HEK293 (cell line): ENCODE measurements around the gene ESPL1.

ENCODE experiments used
- CTCF ChIA-PET: fragments of 350-600 bp; formaldehyde crosslinking; extraction: SDS; loops from one replicate; lab custom pipeline; 2021; ENCODE audit warnings: antibody characterized with exemption; lab: Yijun Ruan, JAX
- POLR2A ChIA-PET: fragments of 300-600 bp; formaldehyde crosslinking; extraction: SDS; loops from one replicate; lab custom pipeline; 2020; ENCODE audit warnings: antibody characterized with exemption, inconsistent platforms; lab: Yijun Ruan, JAX
- H3K27ac ChIP-seq: fragments of 200-500 bp; sonication (Bioruptor generic); 2 replicates; pipeline ENCODE4 v1.5.1; 2014; ENCODE audit warnings: low read depth, low read length, control low read depth, inconsistent platforms; ENCODE audit errors: extremely low read depth
- H3K36me3 ChIP-seq, 2 experiments: fragments of 200-500 bp in 1 of 2; sonication (Bioruptor generic) in 1 of 2; 1 replicate in 1 of 2; 2 replicates in 1 of 2; pipeline ENCODE4 v1.5.1; 2014 to 2017; ENCODE audit warnings: inconsistent platforms in 2 of 2, low read length in 2 of 2; ENCODE audit not compliant: control insufficient read depth in 2 of 2, insufficient read depth in 1 of 2
- H3K4me1 ChIP-seq: fragments of 200-500 bp; sonication (Bioruptor generic); 2 replicates; pipeline ENCODE4 v1.5.1; 2014; ENCODE audit warnings: mild to moderate bottlenecking, low read length, inconsistent platforms; ENCODE audit not compliant: control insufficient read depth, insufficient read depth
- H3K4me3 ChIP-seq: 2 replicates; pipeline ENCODE4 v1.5.1; 2011; ENCODE audit warnings: low read depth, mild to moderate bottlenecking, control low read depth, low read length, moderate library complexity
- H3K9me3 ChIP-seq: fragments of 200-500 bp; sonication (Bioruptor generic); 2 replicates; pipeline ENCODE4 v1.5.1; 2014; ENCODE audit warnings: low read depth, low read length, inconsistent platforms; ENCODE audit not compliant: control insufficient read depth, insufficient read depth
- EGR2 ChIP-seq: fragments of 450-650 bp; formaldehyde crosslinking; IDR thresholded peaks from 2 replicates; pipeline ENCODE4 v1.5.1; 2016; ENCODE audit warnings: low read depth, missing biosample characterization, missing genetic modification characterization
- GFI1B ChIP-seq: fragments of 450-650 bp; formaldehyde crosslinking; IDR thresholded peaks from 2 replicates; pipeline ENCODE4 v1.5.1; 2016; ENCODE audit warnings: missing biosample characterization, missing genetic modification characterization
- IKZF3 ChIP-seq: fragments of 450-650 bp; IDR thresholded peaks from 2 replicates; pipeline ENCODE4 v1.5.0; 2018; ENCODE audit warnings: missing biosample characterization, mild to moderate bottlenecking, missing genetic modification characterization, moderate library complexity
- SALL2 ChIP-seq: fragments of 450-650 bp; formaldehyde crosslinking; IDR thresholded peaks from 2 replicates; pipeline ENCODE4 v1.5.0; 2017; ENCODE audit warnings: missing biosample characterization, mild to moderate bottlenecking, missing genetic modification characterization, borderline replicate concordance
- WT1 ChIP-seq: fragments of 450-650 bp; formaldehyde crosslinking; IDR thresholded peaks from 2 replicates; pipeline ENCODE4 v1.5.1; 2016; ENCODE audit warnings: missing biosample characterization, missing genetic modification characterization
- ZBTB48 ChIP-seq: fragments of 450-650 bp; formaldehyde crosslinking; IDR thresholded peaks from 2 replicates; pipeline ENCODE4 v1.5.1; 2016; ENCODE audit warnings: missing biosample characterization, missing genetic modification characterization
- ZFHX2 ChIP-seq: fragments of 450-650 bp; formaldehyde crosslinking; conservative IDR thresholded peaks from 2 replicates; pipeline ENCODE4 v1.5.1; 2016; ENCODE audit warnings: missing biosample characterization, missing genetic modification characterization
- ZNF169 ChIP-seq: fragments of 450-650 bp; formaldehyde crosslinking; IDR thresholded peaks from 2 replicates; pipeline ENCODE4 v1.5.1; 2016; ENCODE audit warnings: missing biosample characterization, missing genetic modification characterization
- ZNF335 ChIP-seq: fragments of 450-650 bp; formaldehyde crosslinking; conservative IDR thresholded peaks from 2 replicates; pipeline ENCODE4 v1.5.1; 2016; ENCODE audit warnings: missing biosample characterization, missing genetic modification characterization
- ZNF341 ChIP-seq: fragments of 450-650 bp; formaldehyde crosslinking; IDR thresholded peaks from 2 replicates; pipeline ENCODE4; 2016; ENCODE audit warnings: low read depth, missing biosample characterization, missing genetic modification characterization
- ZNF544 ChIP-seq: fragments of 450-650 bp; formaldehyde crosslinking; IDR thresholded peaks from 2 replicates; pipeline ENCODE4 v1.5.0; 2017; ENCODE audit warnings: missing biosample characterization, missing genetic modification characterization
- ZNF585B ChIP-seq: fragments of 450-650 bp; formaldehyde crosslinking; IDR thresholded peaks from 2 replicates; pipeline ENCODE4 v1.5.1; 2016; ENCODE audit warnings: missing biosample characterization, missing genetic modification characterization
- ZNF624 ChIP-seq: fragments of 450-650 bp; formaldehyde crosslinking; IDR thresholded peaks from 2 replicates; pipeline ENCODE4 v1.5.1; 2017; ENCODE audit warnings: missing biosample characterization, missing genetic modification characterization
- ZNF654 ChIP-seq: fragments of 450-650 bp; formaldehyde crosslinking; IDR thresholded peaks from 2 replicates; pipeline ENCODE4 v1.5.1; 2016; ENCODE audit warnings: low read depth, missing biosample characterization, missing genetic modification characterization
- ZNF791 ChIP-seq: fragments of 450-650 bp; formaldehyde crosslinking; IDR thresholded peaks from 2 replicates; pipeline ENCODE4 v1.5.1; 2016; ENCODE audit warnings: missing biosample characterization, missing genetic modification characterization
- TF ChIP-seq, protein P1 (sequence below): fragments of 450-650 bp; formaldehyde crosslinking; optimal IDR thresholded peaks from 2 replicates; pipeline ENCODE3; 2016; ENCODE audit warnings: missing biosample characterization, mild to moderate bottlenecking, missing genetic modification characterization
- TF ChIP-seq, protein P2 (sequence below): fragments of 450-650 bp; IDR thresholded peaks from 2 replicates; pipeline ENCODE4 v1.5.1; 2018; ENCODE audit warnings: missing biosample characterization, missing genetic modification characterization
- TF ChIP-seq, protein P3 (sequence below): fragments of 450-650 bp; formaldehyde crosslinking; IDR thresholded peaks from 2 replicates; pipeline ENCODE4 v1.5.1; 2016; ENCODE audit warnings: missing biosample characterization, missing genetic modification characterization
- TF ChIP-seq, protein P4 (sequence below): fragments of 450-650 bp; formaldehyde crosslinking; IDR thresholded peaks from 2 replicates; pipeline ENCODE4 v1.5.1; 2016; ENCODE audit warnings: missing biosample characterization, missing genetic modification characterization

ESPL1 gene

DNA sequence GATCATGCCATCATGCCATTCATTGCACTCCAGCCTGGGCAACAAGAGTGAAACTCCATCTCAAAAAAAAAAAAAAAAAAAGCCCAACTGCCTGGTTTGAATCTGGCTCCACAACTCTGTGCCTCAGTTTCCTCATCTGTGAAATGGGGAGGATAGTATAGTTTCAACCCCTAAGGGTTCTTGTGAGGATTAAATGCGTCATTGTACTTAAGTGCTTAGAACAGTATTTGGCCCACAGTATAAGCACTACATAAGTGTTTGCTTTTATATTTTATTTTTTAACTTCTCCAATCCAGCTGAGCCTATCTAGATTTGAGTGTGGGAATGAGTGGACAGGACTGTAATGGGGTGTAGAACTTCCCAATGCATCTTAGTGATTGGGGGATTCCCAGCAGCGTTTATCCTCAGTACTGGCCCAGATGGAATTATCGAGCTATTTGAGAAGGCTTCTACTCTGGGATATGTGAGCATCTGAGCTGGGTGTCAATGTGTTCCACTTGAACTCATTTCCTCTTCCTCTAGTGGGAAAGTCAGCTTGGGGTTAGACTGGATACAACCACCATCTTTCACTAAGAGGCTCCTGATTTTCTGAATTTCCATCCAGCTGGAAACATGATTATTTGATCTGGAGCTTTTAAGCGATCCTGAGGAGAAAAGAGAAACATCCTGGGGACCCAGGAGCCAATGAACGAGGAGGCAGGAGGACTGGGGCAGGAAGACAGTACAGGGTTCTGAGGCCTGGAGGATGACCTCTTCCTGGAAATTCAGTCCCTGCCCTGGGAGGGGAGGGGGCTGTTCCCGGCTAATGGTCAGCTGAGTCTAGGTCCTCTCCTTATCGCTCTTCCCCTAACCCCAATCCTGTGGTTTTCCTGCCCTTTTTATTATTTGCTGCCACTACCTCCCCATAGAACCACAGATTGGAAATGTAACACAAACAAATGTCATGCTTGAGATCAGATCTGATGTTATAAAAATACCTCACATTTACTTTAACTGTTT, 9.3 kb upstream of the ESPL1 start (continued):
- TF ChIP-seq ZBTB48 (tag by site-specific recombination): no peak
- TF ChIP-seq ZNF169 (tag by site-specific recombination): no peak
- TF ChIP-seq, all 188 proteins: peak for 0

DNA sequence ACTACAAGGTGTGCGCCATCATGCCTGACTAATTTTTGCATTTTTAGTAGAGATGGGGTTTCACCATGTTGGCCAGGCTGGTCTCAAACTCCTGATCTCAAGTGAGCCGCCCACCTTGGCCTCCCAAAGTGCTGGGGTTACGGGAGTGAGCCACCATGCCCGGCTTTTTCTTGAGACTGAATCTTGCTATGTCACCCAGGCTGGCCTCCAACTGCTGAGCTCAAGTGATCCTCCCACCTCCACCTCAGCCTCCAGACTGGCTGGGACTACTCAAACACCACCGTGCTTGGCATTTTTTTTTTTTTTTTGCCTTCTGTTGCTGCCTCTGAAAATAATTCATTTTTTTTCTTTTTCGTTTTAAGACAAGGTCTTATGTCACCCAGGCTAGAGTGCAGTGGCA, 8.2 kb upstream of the ESPL1 start:
- ChIA-PET CTCF (interaction anchor here (0.7 kb wide), 1 partner anchor 46 kb away, joined by 4 read pairs; no protein-coding TSS in a partner anchor), POLR2A (interaction anchor here (0.6 to 1.8 kb wide), 5 partner anchors 9 to 132 kb away, joined by 4 to 5 read pairs (median 4); no protein-coding TSS in a partner anchor)
- H3K27ac ChIP-seq: no peak overlapping the region
- no peaks in the 10 kb centered on the region for H3K9me3 ChIP-seq
- H3K4me3 ChIP-seq: no peak overlapping the region
- H3K4me1 ChIP-seq: no peaks in the 10 kb centered on the region
- peaks cover 0 to 5% of the 10 kb centered on the region in 2 experiments; a peak in 1 of 3 replicates for H3K36me3 ChIP-seq
- no peak for TF ChIP-seq WT1 (tag by site-specific recombination)
- no peak for TF ChIP-seq ZNF624 (tag by site-specific recombination)
- peak; percentile 28; the same call in 1 of the 2 replicates for TF ChIP-seq ZFHX2 (tag by site-specific recombination)
- peak; percentile 59 for TF ChIP-seq EGR2
- no peak for TF ChIP-seq IKZF3
- TF ChIP-seq ZNF654 (tag by site-specific recombination): no peak
- no peak for TF ChIP-seq ZNF791 (tag by site-specific recombination)
- TF ChIP-seq, protein P1, sequence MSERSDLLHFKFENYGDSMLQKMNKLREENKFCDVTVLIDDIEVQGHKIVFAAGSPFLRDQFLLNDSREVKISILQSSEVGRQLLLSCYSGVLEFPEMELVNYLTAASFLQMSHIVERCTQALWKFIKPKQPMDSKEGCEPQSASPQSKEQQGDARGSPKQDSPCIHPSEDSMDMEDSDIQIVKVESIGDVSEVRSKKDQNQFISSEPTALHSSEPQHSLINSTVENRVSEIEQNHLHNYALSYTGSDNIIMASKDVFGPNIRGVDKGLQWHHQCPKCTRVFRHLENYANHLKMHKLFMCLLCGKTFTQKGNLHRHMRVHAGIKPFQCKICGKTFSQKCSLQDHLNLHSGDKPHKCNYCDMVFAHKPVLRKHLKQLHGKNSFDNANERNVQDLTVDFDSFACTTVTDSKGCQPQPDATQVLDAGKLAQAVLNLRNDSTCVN (tag by site-specific recombination): no peak
- TF ChIP-seq GFI1B (tag by site-specific recombination): no peak
- no peak for TF ChIP-seq ZNF341 (tag by site-specific recombination)
- TF ChIP-seq ZNF585B (tag by site-specific recombination): no peak
- TF ChIP-seq, protein P2, sequence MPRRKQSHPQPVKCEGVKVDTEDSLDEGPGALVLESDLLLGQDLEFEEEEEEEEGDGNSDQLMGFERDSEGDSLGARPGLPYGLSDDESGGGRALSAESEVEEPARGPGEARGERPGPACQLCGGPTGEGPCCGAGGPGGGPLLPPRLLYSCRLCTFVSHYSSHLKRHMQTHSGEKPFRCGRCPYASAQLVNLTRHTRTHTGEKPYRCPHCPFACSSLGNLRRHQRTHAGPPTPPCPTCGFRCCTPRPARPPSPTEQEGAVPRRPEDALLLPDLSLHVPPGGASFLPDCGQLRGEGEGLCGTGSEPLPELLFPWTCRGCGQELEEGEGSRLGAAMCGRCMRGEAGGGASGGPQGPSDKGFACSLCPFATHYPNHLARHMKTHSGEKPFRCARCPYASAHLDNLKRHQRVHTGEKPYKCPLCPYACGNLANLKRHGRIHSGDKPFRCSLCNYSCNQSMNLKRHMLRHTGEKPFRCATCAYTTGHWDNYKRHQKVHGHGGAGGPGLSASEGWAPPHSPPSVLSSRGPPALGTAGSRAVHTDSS (tag by site-specific recombination): no peak

DNA sequence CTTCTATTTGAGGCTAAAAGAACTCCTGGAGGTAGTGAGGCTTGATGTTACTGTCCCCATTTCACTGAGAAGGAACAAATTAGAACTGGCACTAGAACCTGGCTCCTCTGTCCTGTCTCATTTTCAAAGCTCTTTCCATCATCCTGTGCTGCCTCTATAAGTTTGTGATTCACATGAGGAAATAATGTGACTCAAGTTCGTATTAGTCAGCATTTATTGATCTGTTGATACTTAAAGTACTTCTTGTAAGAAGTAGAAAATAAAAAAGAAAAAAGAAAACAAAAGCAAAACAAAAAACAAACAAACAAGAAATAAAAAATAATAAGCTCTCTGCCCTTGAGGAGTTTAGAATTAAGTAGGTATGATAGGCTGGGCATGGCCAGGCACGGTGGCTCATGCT, 2.3 kb upstream of the ESPL1 start:
- no peak overlapping the region for H3K27ac ChIP-seq
- H3K4me1 ChIP-seq: peaks cover 5% of the 10 kb centered on the region; the same call in 1 of the 2 replicates
- CTCF ChIA-PET: interaction anchor here (1.4 to 6.7 kb wide), 2 partner anchors 14 to 54 kb away, joined by 6 to 144 read pairs; partner anchors contain the start of gene ITGB7
- TF ChIP-seq ZNF544 (tag by site-specific recombination) (no peak), SALL2 (tag by site-specific recombination) (0 out of 2 replicates have a peak, but pooled peaks have one; percentile 16), ZNF335 (tag by site-specific recombination) (peak; percentile 30; the same call in 1 of the 2 replicates)
- TF ChIP-seq, protein P3, sequence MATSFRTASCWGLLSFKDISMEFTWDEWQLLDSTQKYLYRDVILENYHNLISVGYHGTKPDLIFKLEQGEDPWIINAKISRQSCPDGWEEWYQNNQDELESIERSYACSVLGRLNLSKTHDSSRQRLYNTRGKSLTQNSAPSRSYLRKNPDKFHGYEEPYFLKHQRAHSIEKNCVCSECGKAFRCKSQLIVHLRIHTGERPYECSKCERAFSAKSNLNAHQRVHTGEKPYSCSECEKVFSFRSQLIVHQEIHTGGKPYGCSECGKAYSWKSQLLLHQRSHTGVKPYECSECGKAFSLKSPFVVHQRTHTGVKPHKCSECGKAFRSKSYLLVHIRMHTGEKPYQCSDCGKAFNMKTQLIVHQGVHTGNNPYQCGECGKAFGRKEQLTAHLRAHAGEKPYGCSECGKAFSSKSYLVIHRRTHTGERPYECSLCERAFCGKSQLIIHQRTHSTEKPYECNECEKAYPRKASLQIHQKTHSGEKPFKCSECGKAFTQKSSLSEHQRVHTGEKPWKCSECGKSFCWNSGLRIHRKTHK (tag by site-specific recombination): peak; percentile 8; the same call in 1 of the 2 replicates
- TF ChIP-seq, protein P4, sequence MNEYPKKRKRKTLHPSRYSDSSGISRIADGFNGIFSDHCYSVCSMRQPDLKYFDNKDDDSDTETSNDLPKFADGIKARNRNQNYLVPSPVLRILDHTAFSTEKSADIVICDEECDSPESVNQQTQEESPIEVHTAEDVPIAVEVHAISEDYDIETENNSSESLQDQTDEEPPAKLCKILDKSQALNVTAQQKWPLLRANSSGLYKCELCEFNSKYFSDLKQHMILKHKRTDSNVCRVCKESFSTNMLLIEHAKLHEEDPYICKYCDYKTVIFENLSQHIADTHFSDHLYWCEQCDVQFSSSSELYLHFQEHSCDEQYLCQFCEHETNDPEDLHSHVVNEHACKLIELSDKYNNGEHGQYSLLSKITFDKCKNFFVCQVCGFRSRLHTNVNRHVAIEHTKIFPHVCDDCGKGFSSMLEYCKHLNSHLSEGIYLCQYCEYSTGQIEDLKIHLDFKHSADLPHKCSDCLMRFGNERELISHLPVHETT (tag by site-specific recombination): no peak
- H3K4me3 ChIP-seq: no peak overlapping the region
- H3K9me3 ChIP-seq: no peaks in the 10 kb centered on the region
- POLR2A ChIA-PET: interaction anchor here (0.5 to 0.7 kb wide), 2 partner anchors 42 to 234 kb away, joined by 3 to 4 read pairs; no protein-coding TSS in a partner anchor
- H3K36me3 ChIP-seq: peaks cover under 1 to 20% of the 10 kb centered on the region in 2 experiments; a peak in 2 of 3 replicates
